Putamen (tissue), 1 donor: ENCODE data around the gene RBM18.

ENCODE experiments used
- DNase-seq: peaks from one replicate; pipeline ENCODE4 v3.0.0-alpha.2; 2016; ENCODE audit warnings: low spot score

RBM18 gene

GRCh38 chr9:122258886-122259415, 5.7 kb downstream of the RBM18 start:
- no peak for DNase-seq

DNA sequence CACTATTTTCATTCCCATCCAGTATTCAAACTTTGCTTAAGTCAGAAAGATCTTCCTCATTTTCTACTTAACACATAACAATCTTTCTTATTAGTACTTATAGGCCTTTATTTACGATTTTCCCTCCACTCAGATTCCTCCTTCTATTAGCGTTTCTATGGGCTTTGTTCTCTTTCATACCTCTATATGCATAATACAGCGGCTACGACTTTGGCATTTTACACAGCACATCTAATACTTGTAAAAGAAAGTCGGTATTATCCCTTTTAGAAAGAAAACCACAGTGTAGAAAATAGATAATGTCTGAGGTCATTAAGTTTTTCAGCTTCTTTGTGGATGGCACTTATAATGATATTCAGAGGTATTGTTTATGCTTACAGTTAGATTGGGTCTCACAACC, 8.4 kb downstream of the RBM18 start:
- no peak for DNase-seq

GRCh38 chr9:122254761-122255160, 9.9 kb downstream of the RBM18 start:
- DNase-seq: no peak

DNA sequence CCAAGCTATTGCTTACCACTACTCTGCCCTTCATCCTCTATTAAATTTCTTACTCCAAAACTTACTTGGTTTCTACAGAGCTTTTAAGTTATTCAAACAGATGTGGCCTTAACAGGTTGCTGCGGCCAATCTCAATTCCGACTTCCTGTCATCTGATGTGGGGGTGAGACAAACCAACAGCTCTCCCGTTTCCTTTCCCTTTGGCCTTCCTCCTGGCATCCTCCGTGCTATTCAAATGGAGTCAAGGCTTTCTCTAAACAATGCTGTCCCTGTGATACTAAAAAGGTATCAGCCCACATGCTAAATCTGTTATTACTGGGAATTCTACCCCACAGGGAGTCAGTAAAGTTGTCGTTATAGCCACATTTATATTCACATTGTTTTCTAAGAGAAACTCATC, 11.8 kb downstream of the RBM18 start:
- DNase-seq: no peak

DNA sequence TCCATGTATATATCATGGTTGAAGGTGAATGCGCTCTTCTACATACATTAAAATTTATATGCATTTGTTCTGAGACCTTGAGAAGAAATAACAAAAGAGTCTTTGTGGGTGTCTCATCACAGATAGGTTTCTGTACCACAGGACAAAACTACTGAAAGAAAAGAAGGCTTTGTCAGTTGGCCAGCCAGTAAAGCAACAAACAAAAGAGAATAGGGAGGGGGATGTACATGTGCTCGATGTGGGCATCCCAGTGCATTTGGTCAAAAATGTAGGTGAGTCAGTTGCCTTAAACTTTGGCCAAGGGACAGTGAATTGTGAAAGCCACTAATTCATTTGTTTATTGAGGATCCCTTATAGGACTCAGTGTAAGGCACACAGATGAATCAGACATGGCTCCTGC, 13.3 kb downstream of the RBM18 start:
- DNase-seq: no peak

GRCh38 chr9:122248448-122248865, 16.2 kb downstream of the RBM18 start:
- no peak for DNase-seq

GRCh38 chr9:122246666-122247065, 18.0 kb downstream of the RBM18 start:
- no peak for DNase-seq

GRCh38 chr9:122244349-122244748, 20.3 kb downstream of the RBM18 start:
- no peak for DNase-seq

- no peak for DNase-seq
These were observed 24.9 kb downstream of the RBM18 start for GRCh38 chr9:122239722-122240121.

GRCh38 chr9:122236681-122237080, 28.0 kb downstream of the RBM18 start:
- DNase-seq: no peak

GRCh38 chr9:122234022-122234748, 30.5 kb downstream of the RBM18 start:
- no peak for DNase-seq

DNA sequence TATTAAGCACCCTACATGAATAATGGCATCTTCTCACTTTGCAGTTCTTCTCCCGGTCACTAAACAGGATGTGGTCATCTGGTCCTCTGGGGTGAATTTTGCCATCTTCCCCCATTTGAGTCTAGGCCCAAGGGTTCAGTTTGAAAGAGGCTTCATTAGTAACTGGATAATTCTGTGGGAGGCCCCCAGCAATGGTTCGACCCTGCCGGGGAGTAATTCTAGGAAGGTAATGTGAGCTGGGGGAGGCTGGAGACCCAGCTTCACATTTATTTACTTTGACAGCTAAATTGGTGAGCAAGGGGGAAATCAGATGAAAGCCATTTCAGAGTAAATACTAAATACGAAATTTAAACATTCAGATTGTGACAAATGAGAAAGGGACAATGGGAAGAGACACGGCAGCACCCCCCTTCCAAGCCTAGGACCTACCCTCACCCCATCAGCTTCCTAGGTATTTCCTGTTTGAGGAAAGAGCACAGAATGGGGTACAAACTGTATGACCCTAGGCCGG, 31.8 kb downstream of the RBM18 start:
- DNase-seq: no peak

- DNase-seq: no peak
These were observed 35.2 kb downstream of the RBM18 start for GRCh38 chr9:122229485-122229837.

DNA sequence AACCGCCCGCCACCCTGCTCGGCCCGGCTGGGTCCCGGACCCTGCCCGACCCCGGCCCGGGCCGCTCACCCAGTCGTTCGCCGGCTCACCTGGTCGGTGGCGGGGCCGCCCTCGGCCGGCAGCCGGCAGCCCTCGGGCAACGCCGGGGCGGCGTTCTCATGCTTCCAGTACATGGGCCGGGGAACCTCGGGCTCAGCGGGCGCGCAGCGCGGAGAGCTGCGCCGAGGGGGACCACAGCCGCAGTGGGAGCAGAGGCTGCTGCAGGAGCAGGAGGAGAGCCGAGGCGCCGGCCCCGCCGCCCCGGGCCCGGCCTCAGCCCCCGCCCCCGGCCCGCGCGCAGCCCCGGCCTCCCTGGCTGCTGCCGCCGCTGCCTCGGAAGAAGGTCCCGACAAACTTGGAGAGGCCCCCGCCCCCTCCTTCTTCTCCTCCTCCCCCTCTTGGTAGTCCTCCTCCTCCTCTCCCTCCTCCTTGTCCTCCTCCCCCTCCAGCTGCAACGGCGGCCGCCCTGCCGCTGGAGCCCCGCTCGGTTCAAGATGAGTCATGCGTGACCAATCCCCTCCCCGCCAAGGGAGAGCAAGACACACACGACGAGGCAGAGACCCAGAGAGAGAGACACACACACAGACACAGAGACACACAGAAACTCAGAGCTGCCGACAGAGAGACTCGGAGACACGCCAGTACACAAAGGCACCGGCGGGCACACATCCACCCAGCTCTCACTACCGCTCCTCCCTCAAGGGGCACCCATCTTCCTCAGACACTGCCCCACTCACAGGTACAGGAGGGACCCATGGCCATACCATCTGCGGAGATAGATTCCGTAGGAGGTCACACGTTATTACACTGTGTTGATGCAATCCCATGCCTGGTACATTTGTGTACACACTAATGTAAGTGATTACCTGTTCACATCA, 35.8 kb downstream of the RBM18 start, which contains the start of gene LHX6:
LHX6 (minus strand) TSS at position 390 of the 917 bp plus-strand sequence; CDS start at position 173, 217 bp downstream.
- DNase-seq: no peak

GRCh38 chr9:122228191-122228567, 36.5 kb downstream of the RBM18 start:
- no peak for DNase-seq

- DNase-seq: no peak
These were observed 37.1 kb downstream of the RBM18 start for GRCh38 chr9:122227575-122227900.

- DNase-seq: no peak
These were observed 37.7 kb downstream of the RBM18 start for GRCh38 chr9:122226758-122227574.

DNA sequence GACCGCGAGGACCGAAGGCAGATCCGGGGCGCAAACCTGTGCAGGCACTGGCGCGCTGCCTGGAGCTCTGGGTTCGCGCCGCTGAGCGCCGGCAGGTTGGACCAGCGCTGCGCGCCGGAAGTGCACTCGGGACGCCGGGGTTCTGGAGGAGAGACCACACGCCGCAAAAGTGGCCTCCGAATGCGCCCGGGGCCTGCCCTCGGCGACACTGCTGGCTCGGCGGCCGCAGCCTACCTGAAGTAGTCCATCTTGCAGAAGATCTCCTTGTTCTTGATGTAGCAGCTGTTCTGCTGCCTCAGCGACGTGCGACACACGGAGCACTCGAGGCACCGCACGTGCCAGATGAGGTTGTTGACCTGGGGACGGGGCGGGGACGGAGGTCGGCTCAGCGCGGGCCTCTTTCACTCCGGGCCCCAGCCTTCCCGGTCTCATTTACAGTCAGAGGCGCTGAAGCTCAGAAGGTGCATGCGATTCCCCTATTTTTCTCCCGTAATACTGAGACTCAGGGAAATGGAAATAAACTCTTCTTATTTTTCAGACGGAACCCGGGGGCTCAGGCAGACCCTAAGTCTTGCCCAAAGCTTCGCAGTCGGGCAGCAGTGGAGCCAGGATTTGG, 38.4 kb downstream of the RBM18 start:
- no peak for DNase-seq

DNA sequence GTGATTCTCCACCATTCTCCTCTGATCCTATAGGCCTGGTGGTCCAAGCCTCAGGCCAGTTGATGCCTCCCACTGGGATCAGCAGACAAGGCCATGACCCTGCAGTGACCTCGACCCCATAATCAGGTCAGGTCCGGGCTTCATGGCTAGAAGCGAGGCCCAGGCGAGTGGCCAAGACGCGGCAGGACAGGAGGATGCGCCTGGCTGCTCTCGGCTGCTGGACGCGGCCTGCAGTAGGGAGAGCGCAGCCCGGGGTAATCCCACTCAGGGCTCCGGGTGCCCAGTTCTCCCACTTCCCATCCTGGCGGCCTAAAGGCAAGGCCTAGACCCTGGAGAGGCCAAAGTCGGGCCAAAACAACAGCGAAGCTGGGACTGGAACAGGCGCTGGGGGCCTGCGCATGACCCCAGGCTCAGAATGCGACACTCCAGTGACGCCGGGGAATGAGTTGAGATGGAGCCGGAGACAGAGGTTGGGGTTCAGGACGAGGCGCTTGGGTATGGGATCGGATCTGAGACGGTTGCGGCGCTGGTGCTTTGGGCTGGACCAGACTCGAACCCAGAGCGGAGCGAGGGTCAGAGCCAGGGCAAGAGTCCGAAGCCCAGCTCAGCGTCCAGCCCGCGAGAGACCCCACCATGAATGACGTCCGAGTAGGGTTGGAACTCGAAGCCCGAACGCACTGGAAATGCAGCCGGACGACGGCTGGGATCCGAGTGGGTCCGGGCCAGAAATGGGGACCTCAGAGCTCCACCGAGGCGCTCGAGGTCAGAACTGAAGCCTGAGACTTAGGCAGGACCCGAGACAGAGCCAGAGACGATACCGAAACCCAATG, 39.1 kb downstream of the RBM18 start:
- DNase-seq: no peak

GRCh38 chr9:122223435-122223834, 41.2 kb downstream of the RBM18 start:
- no peak for DNase-seq

- no peak for DNase-seq
These were observed 41.8 kb downstream of the RBM18 start for GRCh38 chr9:122222791-122223190.
